Endometrial microvascular endothelial cells (primary cell): Measurements from ENCODE around the gene BSND. TPM values are rescaled to one million over a fixed set of nuclear protein-coding genes. Genes with fewer than 3 reads are reported as not detected.

Experiments used
- in situ Hi-C: cut with HindIII; loops from 2 replicates; pipeline ENCODE4 v1.10.0; 2017; ENCODE audit warnings: low sequenced_read_pairs, low pct_unique_long_range_greater_than_20kb; ENCODE audit errors: inconsistent ontology term
- total RNA-seq: library from RNA; depleted of rRNA; stranded (reverse); fragments of >200 nt; gene quantifications from one replicate; pipeline ENCODE4 v1.2.3, GENCODE V29; 2015; ENCODE audit errors: inconsistent ontology term

Gene BSND
- total RNA-seq, 1 donor from 2014 or later = not detected

DNA sequence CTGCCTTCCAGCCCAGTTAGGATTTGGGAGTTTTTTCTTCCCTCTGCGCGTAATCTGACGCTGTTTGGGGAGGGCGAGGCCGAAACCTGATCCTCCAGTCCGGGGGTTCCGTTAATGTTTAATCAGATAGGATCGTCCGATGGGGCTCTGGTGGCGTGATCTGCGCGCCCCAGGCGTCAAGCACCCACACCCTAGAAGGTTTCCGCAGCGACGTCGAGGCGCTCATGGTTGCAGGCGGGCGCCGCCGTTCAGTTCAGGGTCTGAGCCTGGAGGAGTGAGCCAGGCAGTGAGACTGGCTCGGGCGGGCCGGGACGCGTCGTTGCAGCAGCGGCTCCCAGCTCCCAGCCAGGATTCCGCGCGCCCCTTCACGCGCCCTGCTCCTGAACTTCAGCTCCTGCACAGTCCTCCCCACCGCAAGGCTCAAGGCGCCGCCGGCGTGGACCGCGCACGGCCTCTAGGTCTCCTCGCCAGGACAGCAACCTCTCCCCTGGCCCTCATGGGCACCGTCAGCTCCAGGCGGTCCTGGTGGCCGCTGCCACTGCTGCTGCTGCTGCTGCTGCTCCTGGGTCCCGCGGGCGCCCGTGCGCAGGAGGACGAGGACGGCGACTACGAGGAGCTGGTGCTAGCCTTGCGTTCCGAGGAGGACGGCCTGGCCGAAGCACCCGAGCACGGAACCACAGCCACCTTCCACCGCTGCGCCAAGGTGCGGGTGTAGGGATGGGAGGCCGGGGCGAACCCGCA lies 40.8 kb downstream of the BSND start, which contains the start of gene PCSK9:
Gene PCSK9, plus strand, starts transcription at position 207 of the 741 bp plus-strand sequence. Its CDS starts 290 bp downstream, at position 497.
- in situ Hi-C loops = no loop called here

DNA sequence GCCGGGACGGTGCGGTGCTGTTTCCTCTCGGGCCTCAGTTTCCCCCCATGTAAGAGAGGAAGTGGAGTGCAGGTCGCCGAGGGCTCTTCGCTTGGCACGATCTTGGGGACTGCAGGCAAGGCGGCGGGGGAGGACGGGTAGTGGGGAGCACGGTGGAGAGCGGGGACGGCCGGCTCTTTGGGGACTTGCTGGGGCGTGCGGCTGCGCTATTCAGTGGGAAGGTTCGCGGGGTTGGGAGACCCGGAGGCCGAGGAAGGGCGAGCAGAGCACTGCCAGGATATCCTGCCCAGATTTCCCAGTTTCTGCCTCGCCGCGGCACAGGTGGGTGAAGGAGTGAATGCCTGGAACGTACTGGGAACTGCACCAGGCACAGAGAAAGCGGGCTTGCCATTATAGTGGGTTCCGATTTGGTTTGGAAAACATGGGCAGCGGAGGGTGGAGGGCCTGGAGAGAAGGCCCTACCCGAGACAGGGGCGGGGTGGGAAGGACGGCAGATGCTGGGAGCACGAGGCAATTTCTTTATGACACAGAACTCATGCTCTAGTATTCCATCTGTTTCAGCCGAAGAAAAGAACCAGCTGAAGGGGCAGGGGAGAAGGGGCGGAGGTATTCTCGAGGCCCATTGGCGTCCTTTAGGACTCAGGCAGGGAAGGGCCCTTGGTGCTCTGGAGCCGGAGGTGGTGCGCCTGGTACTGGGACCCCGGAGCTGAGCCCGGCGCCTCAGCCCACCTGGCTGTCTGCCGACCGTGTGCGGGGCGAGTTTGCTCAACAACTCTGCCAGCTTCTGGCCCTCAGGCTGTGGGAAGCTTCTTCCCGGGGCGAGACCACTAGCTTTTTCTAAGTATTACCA lies 41.6 kb downstream of the BSND start:
- in situ Hi-C loops = no loop called here

DNA sequence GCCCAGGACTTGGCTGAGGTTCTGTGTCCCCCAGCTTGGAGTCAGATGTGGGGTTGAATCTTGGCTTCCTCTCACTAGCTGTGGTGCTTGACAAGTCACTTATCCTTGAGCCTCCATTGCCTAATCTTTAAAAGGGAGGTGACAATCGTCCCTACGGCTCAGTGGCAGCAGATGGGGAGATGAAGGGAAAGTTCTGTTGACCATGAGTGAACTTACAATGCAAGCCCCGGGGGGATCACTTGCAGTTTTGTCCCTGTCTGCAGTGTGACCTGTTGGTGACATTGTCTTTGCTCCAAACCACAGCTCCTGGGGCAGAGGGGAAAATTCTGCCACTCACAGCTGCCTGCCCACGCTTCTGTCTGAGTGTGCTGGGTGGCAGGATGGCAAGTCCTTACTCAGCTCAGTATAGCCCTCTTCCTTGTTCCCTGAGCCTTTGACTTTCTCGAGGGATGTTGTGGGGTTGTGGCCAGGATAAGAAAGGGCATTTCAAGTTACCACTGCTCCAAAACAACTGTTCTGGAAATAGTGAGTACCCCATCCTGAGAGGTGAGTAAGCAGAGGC lies 42.3 kb downstream of the BSND start:
- in situ Hi-C loops = no loop called here

GRCh38 chr1:55041613-55042012 lies 42.9 kb downstream of the BSND start:
- in situ Hi-C loops = no loop called here

DNA sequence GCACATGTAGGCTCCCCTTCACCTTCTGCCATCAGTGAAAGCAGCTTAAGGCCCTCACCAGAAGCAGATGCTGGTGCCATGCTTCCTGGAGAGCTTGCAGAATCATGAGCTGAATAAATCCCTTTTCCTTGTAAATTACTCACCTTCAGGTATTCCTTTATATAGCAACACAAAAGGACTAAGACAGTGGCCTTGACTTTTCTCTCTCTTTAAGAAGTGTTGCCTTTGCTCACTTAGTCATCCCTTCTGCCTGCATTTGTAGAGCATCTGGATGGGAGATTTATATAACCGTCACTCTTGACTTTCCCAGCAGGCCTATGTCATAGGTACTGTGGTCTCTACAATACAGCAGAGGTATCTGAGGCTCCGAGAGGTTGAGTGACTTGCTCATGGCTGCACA lies 44.3 kb downstream of the BSND start:
- in situ Hi-C loops = no loop called here

DNA sequence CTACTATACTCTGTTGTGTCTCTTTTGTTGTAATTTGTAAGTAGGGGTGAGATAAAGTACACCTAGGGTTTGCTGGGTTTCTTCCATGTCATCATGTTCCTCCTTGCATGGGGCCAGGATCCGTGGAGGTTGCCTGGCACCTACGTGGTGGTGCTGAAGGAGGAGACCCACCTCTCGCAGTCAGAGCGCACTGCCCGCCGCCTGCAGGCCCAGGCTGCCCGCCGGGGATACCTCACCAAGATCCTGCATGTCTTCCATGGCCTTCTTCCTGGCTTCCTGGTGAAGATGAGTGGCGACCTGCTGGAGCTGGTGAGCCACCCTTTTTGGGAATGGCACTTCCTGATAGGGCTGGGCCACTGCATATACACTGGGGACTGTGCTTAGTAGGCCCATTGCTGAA lies 45.0 kb downstream of the BSND start:
- in situ Hi-C loops = no loop called here

DNA sequence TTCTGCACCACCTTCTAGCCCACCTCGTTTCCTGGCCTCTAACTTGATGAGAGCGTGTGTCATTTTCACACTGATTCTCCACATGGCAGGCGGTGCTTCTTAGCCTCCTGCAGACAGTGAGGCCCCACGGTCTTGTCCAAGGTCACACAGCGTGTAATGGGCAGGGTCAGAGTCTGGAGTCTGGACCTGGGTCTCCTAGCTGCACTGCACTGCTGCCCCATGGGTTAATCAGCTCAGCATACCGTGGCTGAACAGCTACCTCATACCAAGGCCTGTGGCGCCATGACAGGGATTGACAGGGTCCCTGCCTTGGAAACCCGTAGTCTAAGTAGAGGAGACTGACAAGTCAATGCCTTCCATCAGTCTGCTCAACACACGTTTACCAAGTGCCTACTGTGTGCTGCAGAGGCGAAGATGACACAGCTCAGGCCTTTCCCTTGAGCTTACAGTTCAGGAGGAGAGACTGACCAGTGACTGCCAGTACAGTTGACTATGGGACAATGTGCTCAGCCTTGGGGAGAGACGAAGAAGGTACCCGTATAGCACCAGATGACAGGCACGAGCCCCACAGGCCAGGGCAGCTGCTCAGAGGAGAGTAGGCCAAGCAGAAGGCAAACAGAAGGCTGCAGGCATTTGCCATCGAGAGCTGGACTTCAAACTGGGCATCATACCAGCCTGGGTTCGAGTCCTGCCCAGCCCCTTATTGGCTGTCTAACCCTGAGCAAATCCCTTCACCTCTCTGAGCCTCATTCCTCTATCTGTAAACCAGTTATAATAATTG lies 46.1 kb downstream of the BSND start:
- in situ Hi-C loops = no loop called here

DNA sequence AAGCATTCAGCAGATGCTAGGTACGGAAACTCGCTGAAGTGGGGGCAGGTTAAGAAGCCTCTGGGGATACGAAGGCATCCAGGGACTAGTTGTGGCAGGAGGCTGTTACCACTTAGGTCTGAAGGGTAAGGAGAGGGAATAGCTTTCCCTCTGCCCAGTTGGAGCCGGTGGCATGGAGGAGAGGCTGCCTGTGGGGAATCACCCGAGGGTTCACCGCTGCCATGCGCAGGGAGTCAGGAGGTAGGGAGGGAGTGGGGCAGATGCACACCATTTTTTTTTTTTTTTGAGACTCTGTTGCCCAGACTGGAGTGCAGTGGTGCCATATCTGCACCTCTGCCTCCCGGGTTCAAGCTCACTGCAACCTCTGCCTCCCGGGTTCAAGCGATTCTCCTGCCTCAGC lies 46.7 kb downstream of the BSND start:
- in situ Hi-C loops = no loop called here

DNA sequence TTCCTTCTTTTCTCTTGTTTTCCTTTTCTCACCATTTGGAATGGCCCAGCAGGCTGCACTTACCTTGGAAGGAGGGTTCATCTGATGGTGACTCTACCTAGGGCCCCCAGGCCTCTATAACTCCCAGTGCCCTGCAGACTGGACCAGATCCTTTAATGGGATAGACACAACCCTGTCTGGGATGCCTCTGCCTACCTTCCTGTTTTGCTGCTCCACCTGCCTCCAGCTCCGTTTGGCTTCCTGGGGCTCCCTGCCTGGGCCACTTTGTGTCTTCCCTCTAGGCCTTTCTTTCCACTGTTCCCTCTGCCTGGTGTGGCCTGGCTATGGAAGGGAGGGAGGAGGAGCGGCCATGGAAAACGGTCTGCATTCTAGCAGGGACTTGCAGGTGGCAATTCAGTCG lies 48.1 kb downstream of the BSND start:
- in situ Hi-C loops = no loop called here

- in situ Hi-C loops = no loop called here
Observed at GRCh38 chr1:55047611-55048010, 48.9 kb downstream of the BSND start.

DNA sequence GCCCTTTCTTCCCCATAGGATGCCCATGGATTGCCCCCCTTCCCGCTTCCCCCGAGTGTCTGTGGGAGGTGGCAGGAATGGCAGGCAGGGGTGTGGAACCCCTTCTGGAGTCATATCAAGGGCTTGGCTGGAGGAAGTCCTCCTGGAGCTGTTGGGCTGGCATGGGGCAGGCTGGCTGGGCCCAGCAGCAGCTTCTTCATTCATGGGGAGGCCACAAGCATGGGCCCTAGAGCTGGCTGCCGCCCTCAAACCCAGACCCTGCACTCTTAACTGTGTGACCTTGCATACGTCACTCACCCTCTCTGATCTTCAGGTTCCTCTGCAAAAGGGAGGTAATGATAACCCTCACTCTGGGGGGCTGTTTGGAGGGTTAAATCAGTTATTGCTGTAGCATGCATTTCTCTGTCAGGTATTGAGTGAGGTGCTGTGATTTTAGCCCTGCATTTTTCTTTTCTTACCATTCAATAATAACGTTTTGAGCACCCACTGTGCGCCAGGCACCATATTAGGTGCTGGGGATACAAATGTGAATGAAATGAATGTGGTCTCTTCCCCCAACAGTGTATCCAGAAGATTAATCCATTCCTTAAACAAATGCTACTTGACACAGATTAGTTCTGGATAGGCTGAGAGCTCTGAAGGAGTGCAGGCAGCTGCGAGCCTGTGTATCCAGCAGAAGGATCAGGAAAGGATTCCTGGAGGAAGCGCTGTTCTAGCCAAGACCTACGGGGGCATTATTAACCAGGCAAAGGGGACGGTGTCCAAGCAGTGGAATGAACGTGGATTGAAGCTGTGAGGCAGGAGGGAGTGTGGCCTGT lies 49.9 kb downstream of the BSND start:
- in situ Hi-C loops = no loop called here

DNA sequence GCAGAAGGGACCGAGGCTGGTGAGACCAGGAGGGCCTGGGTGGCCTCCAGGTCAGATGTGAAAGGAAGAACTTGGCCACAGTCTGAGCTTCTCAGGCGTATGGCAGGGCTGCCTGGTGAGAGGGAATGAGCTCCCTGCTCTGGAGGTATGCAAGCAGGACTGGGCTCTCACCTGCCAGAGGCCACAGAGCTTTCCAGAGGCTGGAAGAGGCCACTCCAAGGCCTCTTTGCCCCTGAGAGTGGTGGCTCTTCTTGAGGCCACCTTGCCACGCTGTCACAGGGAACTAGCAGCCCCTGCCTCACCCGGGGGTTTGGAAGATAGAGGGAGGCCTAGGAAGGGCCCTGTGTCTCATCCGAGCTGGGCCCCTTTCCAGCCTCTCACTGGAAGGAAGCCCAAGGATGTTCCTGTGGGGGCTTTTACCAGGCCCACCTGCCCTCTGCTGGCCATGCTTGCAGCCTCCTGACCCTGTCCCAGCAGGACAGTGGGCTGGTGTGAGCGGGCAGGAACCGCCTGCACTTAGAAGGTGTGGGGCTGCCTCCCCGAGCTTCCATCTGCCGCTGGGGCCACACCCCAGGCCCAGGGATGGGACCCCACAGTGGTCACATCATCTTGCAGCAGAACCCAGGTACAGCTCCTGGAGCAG lies 50.7 kb downstream of the BSND start:
- in situ Hi-C loops = no loop called here

DNA sequence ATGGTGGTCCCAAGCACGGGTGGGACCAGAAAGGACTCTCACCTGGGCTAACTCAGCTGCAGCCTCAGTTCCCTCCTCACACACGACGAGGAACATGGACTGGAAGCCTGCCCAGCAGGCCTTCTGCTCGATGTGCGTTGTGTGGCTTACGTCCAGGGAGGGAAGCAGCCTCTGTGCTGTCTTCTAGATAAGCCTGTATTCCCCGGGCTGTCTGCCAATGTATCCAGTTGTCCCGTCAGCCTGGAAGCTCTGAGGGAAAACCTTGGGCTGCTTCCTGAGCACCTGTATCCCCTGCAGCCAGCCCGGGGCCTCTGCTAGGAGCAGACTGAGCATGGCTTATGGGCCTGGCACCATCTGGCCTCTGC lies 51.2 kb downstream of the BSND start:
- in situ Hi-C loops = no loop called here

DNA sequence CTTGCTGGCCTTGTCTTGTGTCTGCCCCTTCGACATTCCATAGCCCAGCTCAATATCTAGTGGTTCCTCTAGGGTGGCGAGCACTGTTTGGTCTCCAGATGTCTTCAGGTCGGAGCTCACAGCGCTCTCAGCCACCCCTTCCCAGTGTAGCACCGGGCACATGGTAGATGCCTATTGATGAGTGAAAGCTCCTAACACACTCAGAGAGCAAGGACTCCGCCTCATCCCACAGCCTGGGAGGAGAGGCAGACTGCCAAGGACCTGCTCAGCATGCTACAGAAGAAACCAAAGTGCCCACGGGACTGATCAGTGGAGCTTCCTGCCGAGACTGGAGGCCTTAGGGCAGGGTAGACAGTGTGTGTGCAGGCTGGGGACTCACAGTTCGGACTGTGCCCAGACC lies 51.5 kb downstream of the BSND start:
- in situ Hi-C loops = no loop called here

DNA sequence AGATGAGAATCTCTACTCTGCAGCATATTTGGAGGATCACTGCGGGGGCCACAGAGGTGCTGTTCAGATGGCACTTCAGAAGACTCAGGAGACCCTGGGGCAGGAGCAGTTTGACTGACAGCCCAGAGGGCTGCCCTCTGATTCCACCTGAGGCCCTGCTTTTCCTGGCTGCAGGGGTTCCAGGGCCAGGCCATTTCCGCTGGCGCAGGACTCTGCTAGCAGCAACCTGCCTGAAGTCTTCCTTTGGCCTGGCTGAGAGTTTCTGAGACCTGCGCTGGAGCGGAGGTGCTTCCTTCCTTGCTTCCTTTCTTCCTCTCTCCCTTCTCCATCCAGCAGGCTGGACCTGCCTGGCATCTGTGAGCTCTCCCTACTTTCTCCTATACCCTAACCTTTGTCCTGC lies 52.4 kb downstream of the BSND start:
- in situ Hi-C loops = no loop called here

DNA sequence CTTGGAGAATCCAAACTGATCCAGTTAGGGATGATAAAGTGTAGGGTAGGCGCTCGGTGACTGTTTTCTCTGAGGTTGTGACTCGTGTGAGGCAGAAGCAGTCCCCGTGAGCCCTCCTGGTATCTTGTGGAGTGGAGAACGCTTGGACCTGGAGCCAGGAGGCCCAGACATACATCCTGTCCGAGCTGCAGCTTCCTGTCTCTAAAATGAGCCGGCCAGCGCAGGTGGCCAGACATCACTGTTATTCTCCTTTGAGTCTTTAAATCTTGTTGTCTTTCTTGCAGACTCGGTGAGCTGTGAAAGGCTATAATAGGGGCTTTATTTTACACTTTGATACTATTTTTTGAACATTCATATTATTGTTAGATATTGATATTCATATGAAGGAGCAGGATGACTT lies 52.9 kb downstream of the BSND start:
- in situ Hi-C loops = no loop called here

DNA sequence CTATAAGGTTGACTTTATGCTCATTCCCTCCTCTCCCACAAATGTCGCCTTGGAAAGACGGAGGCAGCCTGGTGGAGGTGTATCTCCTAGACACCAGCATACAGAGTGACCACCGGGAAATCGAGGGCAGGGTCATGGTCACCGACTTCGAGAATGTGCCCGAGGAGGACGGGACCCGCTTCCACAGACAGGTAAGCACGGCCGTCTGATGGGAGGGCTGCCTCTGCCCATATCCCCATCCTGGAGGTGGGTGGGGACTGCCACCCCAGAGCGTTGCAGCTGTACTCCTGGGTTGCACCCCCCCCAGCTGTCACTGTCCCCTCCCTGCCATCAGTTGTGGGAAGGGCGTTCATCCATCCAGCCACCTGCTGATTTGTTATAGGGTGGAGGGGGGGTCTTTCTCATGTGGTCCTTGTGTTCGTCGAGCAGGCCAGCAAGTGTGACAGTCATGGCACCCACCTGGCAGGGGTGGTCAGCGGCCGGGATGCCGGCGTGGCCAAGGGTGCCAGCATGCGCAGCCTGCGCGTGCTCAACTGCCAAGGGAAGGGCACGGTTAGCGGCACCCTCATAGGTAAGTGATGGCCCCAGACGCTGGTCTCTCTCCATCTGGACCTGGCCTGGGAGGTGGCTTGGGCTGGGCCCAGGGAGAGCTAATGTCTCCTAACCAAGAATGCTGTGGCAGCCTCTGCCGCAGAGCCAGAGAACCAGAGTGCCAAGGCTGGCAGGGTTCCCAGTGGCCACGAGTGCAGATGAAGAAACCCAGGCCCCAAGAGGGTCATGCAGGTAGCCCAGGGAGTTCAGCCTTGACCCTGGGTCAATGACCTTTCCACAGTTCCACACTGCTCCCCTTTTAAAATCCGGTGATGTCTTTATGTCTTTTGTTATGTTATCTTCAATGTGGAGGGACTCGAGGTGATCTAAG lies 53.7 kb downstream of the BSND start:
- in situ Hi-C loops = no loop called here
